GM12865 (cell line): ENCODE data around the gene ZNF576.
A peak's percentile ranks its signal among the peaks of the same experiment; 100 is the strongest.
"Not testable (repeated sequence)": the region's sequence is repeated elsewhere in the genome, so short reads cannot be mapped to it uniquely, and the experiment has no call there.

Experiments used
- DNase-seq: peaks from one replicate; pipeline ENCODE4 v3.0.0; 2010; ENCODE audit warnings: low read depth
- H3K4me3 ChIP-seq: 2 replicates; pipeline ENCODE4 v1.5.1; 2011; ENCODE audit warnings: mild to moderate bottlenecking, low read depth, low read length, control low read depth
- CTCF ChIP-seq: IDR thresholded peaks from 2 replicates; pipeline ENCODE4 v1.5.1; 2011; ENCODE audit warnings: low read length, control low read depth, low read depth, inconsistent platforms; ENCODE audit not compliant: insufficient read depth; ENCODE audit errors: missing control alignments

Gene ZNF576

GRCh38 chr19:43594710-43595604, 1.4 kb upstream of the ZNF576 start:
- peak; percentile 94 for TF ChIP-seq CTCF
- H3K4me3 ChIP-seq: peak overlapping the region; percentile 78
- DNase-seq: peak; percentile 86

- no peak for TF ChIP-seq CTCF
- DNase-seq: no peak
- peak overlapping the region; percentile 78 for H3K4me3 ChIP-seq
Measured at GRCh38 chr19:43595605-43595998, 793 bp upstream of the ZNF576 start.

GRCh38 chr19:43596842-43597461, 557 bp downstream of the ZNF576 start:
- peak; percentile 22 for DNase-seq
- peak overlapping the region; percentile 93 for H3K4me3 ChIP-seq
- no peak for TF ChIP-seq CTCF

- H3K4me3 ChIP-seq: peak overlapping the region; percentile 93
- DNase-seq: no peak
- no peak for TF ChIP-seq CTCF
Measured at GRCh38 chr19:43597876-43598275, 1.5 kb downstream of the ZNF576 start.

- no peak for DNase-seq
- H3K4me3 ChIP-seq: no peak overlapping the region
- no peak for TF ChIP-seq CTCF
Measured at GRCh38 chr19:43598445-43599240, 2.2 kb downstream of the ZNF576 start.

- no peak for DNase-seq
- TF ChIP-seq CTCF: no peak
- H3K4me3 ChIP-seq: no peak overlapping the region
Measured at GRCh38 chr19:43599635-43600295, 3.4 kb downstream of the ZNF576 start.

- H3K4me3 ChIP-seq, DNase-seq: not testable (repeated sequence)
Measured at GRCh38 chr19:43600326-43600725, 3.9 kb downstream of the ZNF576 start.
